H9 (cell line): Measurements from ENCODE around the gene FBXL14. TPM values are rescaled to one million over a fixed set of nuclear protein-coding genes. Genes with fewer than 3 reads are reported as not detected.

ENCODE experiments used
- DNase-seq: peaks from one replicate; pipeline ENCODE4 v3.0.0-alpha.2; 2017
- H2AFZ ChIP-seq: one replicate; pipeline ENCODE4 v1.6.1; 2013; ENCODE audit warnings: mild to moderate bottlenecking, low read length, control low read depth, moderate library complexity
- H2AK5ac ChIP-seq: 2 replicates; pipeline ENCODE4 v1.6.1; 2013; ENCODE audit warnings: low read length, control low read depth, mixed read lengths; ENCODE audit not compliant: insufficient read length
- H2BK120ac ChIP-seq: one replicate; pipeline ENCODE4 v1.6.1; 2013; ENCODE audit warnings: low read depth, mild to moderate bottlenecking, low read length, control low read depth, inconsistent platforms; ENCODE audit not compliant: poor library complexity, severe bottlenecking
- H2BK12ac ChIP-seq: 2 replicates; pipeline ENCODE4 v1.6.1; 2013; ENCODE audit warnings: low read length, control low read depth, mixed read lengths, low read depth; ENCODE audit not compliant: insufficient read length
- H2BK15ac ChIP-seq: 2 replicates; pipeline ENCODE4 v1.6.1; 2013; ENCODE audit warnings: low read depth, low read length, control low read depth
- H2BK20ac ChIP-seq: one replicate; pipeline ENCODE4 v1.6.1; 2013; ENCODE audit warnings: low read depth, mild to moderate bottlenecking, low read length, control low read depth, inconsistent platforms; ENCODE audit not compliant: poor library complexity, severe bottlenecking
- H2BK5ac ChIP-seq: 2 replicates; pipeline ENCODE4 v1.6.1; 2013; ENCODE audit warnings: low read length, control low read depth, mixed read lengths; ENCODE audit not compliant: insufficient read length
- H3K14ac ChIP-seq: 2 replicates; pipeline ENCODE4 v1.6.1; 2013; ENCODE audit warnings: low read length, control low read depth; ENCODE audit not compliant: insufficient read depth
- H3K18ac ChIP-seq: 2 replicates; pipeline ENCODE4 v1.6.1; 2013; ENCODE audit warnings: low read depth, mild to moderate bottlenecking, mixed read lengths, low read length, control low read depth; ENCODE audit not compliant: insufficient read length
- H3K23ac ChIP-seq: 2 replicates; pipeline ENCODE4 v1.6.1; 2013; ENCODE audit warnings: low read length, control low read depth, mixed read lengths, low read depth; ENCODE audit not compliant: insufficient read length
- H3K23me2 ChIP-seq: 2 replicates; pipeline ENCODE4 v1.6.1; 2013; ENCODE audit warnings: low read depth, mild to moderate bottlenecking, mixed read lengths, low read length, control low read depth; ENCODE audit not compliant: insufficient read length, poor library complexity, severe bottlenecking
- H3K27ac ChIP-seq: 2 replicates; pipeline ENCODE4 v1.5.1; 2013; ENCODE audit warnings: low read length, control low read depth, mixed read lengths, low read depth; ENCODE audit not compliant: insufficient read length
- H3K27me3 ChIP-seq: 2 replicates; pipeline ENCODE4 v1.6.1; 2013; ENCODE audit warnings: low read length, control low read depth, inconsistent platforms; ENCODE audit not compliant: insufficient read depth
- H3K4ac ChIP-seq: 2 replicates; pipeline ENCODE4 v1.6.1; 2013; ENCODE audit warnings: low read depth, mild to moderate bottlenecking, control low read depth, inconsistent platforms, low read length, moderate library complexity
- H3K4me1 ChIP-seq: 2 replicates; pipeline ENCODE4 v1.6.1; 2013; ENCODE audit warnings: low read length, control low read depth, inconsistent platforms; ENCODE audit not compliant: insufficient read depth
- H3K4me2 ChIP-seq: 2 replicates; pipeline ENCODE4 v1.6.1; 2013; ENCODE audit warnings: low read length, control low read depth, mixed read lengths; ENCODE audit not compliant: insufficient read length, insufficient read depth
- H3K56ac ChIP-seq: 2 replicates; pipeline ENCODE4 v1.6.1; 2013; ENCODE audit warnings: low read depth, mild to moderate bottlenecking, mixed read lengths, low read length, control low read depth; ENCODE audit not compliant: insufficient read length
- H3K79me1 ChIP-seq: 2 replicates; pipeline ENCODE4 v1.6.1; 2013; ENCODE audit warnings: low read depth, mild to moderate bottlenecking, moderate library complexity, low read length, control low read depth, inconsistent platforms; ENCODE audit not compliant: insufficient read depth, poor library complexity, severe bottlenecking
- H3K79me2 ChIP-seq: 2 replicates; pipeline ENCODE4 v1.6.1; 2013; ENCODE audit warnings: low read length, control low read depth, inconsistent platforms; ENCODE audit not compliant: insufficient read depth
- H3K9ac ChIP-seq: 2 replicates; pipeline ENCODE4 v1.6.1; 2013; ENCODE audit warnings: low read length, control low read depth, mixed read lengths; ENCODE audit not compliant: insufficient read length; ENCODE audit errors: extremely low read depth
- H3K9me3 ChIP-seq: one replicate; pipeline ENCODE4 v1.6.1; 2013; ENCODE audit warnings: low read depth, low read length, inconsistent platforms; ENCODE audit not compliant: control insufficient read depth
- H3T11ph ChIP-seq: one replicate; pipeline ENCODE4 v1.6.1; 2013; ENCODE audit warnings: mild to moderate bottlenecking, low read length, control low read depth, inconsistent platforms
- H4K20me1 ChIP-seq: one replicate; pipeline ENCODE4 v1.6.1; 2013; ENCODE audit not compliant: control insufficient read depth, insufficient read length, insufficient read depth
- H4K5ac ChIP-seq: 2 replicates; pipeline ENCODE4 v1.6.1; 2013; ENCODE audit warnings: low read depth, mild to moderate bottlenecking, mixed read lengths, low read length, control low read depth; ENCODE audit not compliant: insufficient read length
- H4K8ac ChIP-seq: replicated peaks from 2 replicates; pipeline ENCODE4 v1.6.1; 2013; ENCODE audit warnings: low read length, control low read depth, mixed read lengths, low read depth; ENCODE audit not compliant: insufficient read length
- H4K91ac ChIP-seq: 2 replicates; pipeline ENCODE4 v1.6.1; 2013; ENCODE audit warnings: low read depth, mild to moderate bottlenecking, moderate library complexity, mixed read lengths, low read length, control low read depth; ENCODE audit not compliant: insufficient read length
- H3K27ac Mint-ChIP-seq, 3 experiments: 2 replicates in 2 of 3; 3 replicates in 1 of 3; pipeline ENCODE4 v1.8.0; 2020 to 2021; ENCODE audit warnings: mixed read lengths in 3 of 3, mild to moderate bottlenecking in 1 of 3, moderate library complexity in 1 of 3
- H3K27me3 Mint-ChIP-seq: 2 replicates; pipeline ENCODE4 v1.8.0; 2021; ENCODE audit warnings: low read depth, mild to moderate bottlenecking, moderate library complexity, mixed read lengths
- H3K36me3 Mint-ChIP-seq, 3 experiments: 2 replicates in 2 of 3; 3 replicates in 1 of 3; pipeline ENCODE4 v1.8.0; 2020 to 2021; ENCODE audit warnings: low read depth in 3 of 3, mixed read lengths in 3 of 3; ENCODE audit not compliant: insufficient read depth in 1 of 3
- H3K4me1 Mint-ChIP-seq, 2 experiments: 2 replicates each; pipeline ENCODE4 v1.8.0; 2020; ENCODE audit warnings: mixed read lengths in 2 of 2
- H3K4me3 Mint-ChIP-seq, 2 experiments: 2 replicates in 1 of 2; 3 replicates in 1 of 2; pipeline ENCODE4 v1.8.0; 2020 to 2021; ENCODE audit warnings: mild to moderate bottlenecking in 2 of 2, mixed read lengths in 2 of 2, moderate library complexity in 1 of 2
- H3K9me3 Mint-ChIP-seq, 2 experiments: 2 replicates in 1 of 2; 3 replicates in 1 of 2; pipeline ENCODE4 v1.8.0; 2020; ENCODE audit warnings: mild to moderate bottlenecking in 2 of 2, mixed read lengths in 2 of 2, moderate library complexity in 1 of 2
- CTCF ChIP-seq: fragments of 200-600 bp; sonication (generic); conservative IDR thresholded peaks from 3 replicates; pipeline ENCODE4 v1.8.0; 2021; ENCODE audit warnings: antibody characterized with exemption, mild to moderate bottlenecking
- WGBS: extraction: QIAGEN DNeasy Blood & Tissue Kit; methylation state at CpG from one replicate; pipeline ENCODE4 v1.1.7; 2013; ENCODE audit warnings: missing lambda C conversion rate, low lambda C conversion rate, mixed read lengths; ENCODE audit not compliant: insufficient read length; ENCODE audit errors: extremely low coverage; 5-methylcytosine and 5-hydroxymethylcytosine counted together
- total RNA-seq: library from RNA; stranded (reverse); gene quantifications from 2 replicates; pipeline ENCODE4 v1.2.1, GENCODE V29; 2021

Gene FBXL14
- total RNA-seq, 1 experiment from 2014 or later = 15.6 TPM

- no peak overlapping the region for H2BK12ac ChIP-seq
- DNase-seq = no peak
- H2AFZ ChIP-seq = no peak overlapping the region
- no peaks in the 10 kb centered on the region for H3K36me3 Mint-ChIP-seq
- TF ChIP-seq CTCF = no peak
- H4K91ac ChIP-seq = no peak overlapping the region
- H3K23me2 ChIP-seq = peaks cover 3% of the 10 kb centered on the region
- peaks cover 3 to 8% of the 10 kb centered on the region in 2 experiments; a peak in 2 of 4 replicates for H3K4me1 Mint-ChIP-seq
- H3K4me1 ChIP-seq = no peaks in the 10 kb centered on the region
- H3K23ac ChIP-seq = no peak overlapping the region
- H3K27ac Mint-ChIP-seq = no peak overlapping the region
- no peaks in the 10 kb centered on the region for H3K9me3 ChIP-seq
- H3K4ac ChIP-seq = no peak overlapping the region
- peaks cover 78% of the 10 kb centered on the region for H3K27me3 Mint-ChIP-seq
- no peak overlapping the region for H4K8ac ChIP-seq
- no peaks in the 10 kb centered on the region for H3K9me3 Mint-ChIP-seq
- no peak overlapping the region for H3K9ac ChIP-seq
- H3K56ac ChIP-seq = no peak overlapping the region
- H4K20me1 ChIP-seq = no peaks in the 10 kb centered on the region
- H2BK120ac ChIP-seq = no peak overlapping the region
- H3K4me2 ChIP-seq = no peak overlapping the region
- no peaks in the 10 kb centered on the region for H3K79me2 ChIP-seq
- H3K14ac ChIP-seq = no peak overlapping the region
- no peak overlapping the region for H3K4me3 Mint-ChIP-seq
- no peaks in the 10 kb centered on the region for H3K79me1 ChIP-seq
- H2BK5ac ChIP-seq = no peak overlapping the region
- no CpG with 5 or more reads among the region's 4 CpGs for WGBS
- H3T11ph ChIP-seq = no peak overlapping the region
- no peak overlapping the region for H2AK5ac ChIP-seq
- no peak overlapping the region for H4K5ac ChIP-seq
- H3K27ac ChIP-seq = no peak overlapping the region
- H3K27me3 ChIP-seq = peaks cover 15% of the 10 kb centered on the region
- H3K18ac ChIP-seq = no peak overlapping the region
- H2BK20ac ChIP-seq = no peak overlapping the region
- no peak overlapping the region for H2BK15ac ChIP-seq
Observed at GRCh38 chr12:1536817-1537216, 57.6 kb downstream of the FBXL14 start.
